Ecto neural progenitor cell (in vitro differentiated cells): ENCODE results near the gene OR11H7.
"Not testable (repeated sequence)": the region's sequence is repeated elsewhere in the genome, so short reads cannot be mapped to it uniquely, and the experiment has no call there.

Source experiments
- DNase-seq: peaks from one replicate; pipeline ENCODE4 v3.0.0-alpha.2; 2018; ENCODE audit warnings: low spot score

Gene OR11H7

DNA sequence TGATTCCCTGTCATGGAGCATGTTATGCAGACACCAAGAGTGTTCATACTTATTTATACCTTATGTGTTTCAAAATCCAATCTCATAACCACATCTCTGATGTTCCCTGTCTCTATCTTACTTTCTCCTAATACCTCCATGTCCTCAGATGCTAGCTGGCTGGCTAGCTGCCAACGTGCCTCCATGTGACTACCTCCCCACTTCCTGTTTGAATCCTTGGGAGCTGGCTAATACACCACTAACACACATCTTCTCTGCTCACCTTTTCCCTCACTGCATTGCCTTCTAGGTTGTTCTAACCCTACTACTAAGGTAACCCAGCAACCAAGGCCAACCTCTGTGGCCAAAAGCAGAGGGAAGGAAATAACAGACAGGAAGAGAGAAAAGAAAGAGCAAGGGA, 49.6 kb downstream of the OR11H7 start:
- no peak for DNase-seq

DNA sequence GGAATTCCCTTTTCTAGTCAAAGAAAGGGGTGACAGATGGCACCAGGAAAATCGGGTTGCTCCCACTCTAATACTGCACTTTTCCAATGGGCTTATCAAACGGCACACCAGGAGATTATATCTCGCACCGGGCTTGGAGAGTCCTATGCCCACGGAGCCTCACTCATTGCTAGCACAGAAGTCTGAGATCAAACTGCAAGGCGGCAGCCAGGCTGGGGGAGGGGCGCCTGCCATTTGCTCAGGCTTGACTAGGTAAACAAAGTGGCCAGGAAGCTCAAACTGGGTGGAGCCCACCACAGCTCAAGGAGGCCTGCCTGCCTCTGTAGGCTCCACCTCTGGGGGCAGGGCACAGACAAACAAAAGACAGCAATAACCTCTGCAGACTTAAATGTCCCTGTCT, 51.5 kb downstream of the OR11H7 start:
- not testable (repeated sequence) for DNase-seq
